Neuronal stem cell (in vitro differentiated cells): Measurements from ENCODE around the gene PLA2G7.

Experiments used
- DNase-seq: peaks from one replicate; pipeline ENCODE4 v3.0.0-alpha.2; 2013; ENCODE audit warnings: low spot score
- H2AFZ ChIP-seq: one replicate; pipeline ENCODE4 v1.6.1; 2013; ENCODE audit warnings: mild to moderate bottlenecking, low read length, inconsistent platforms
- H2AK5ac ChIP-seq: 2 replicates; pipeline ENCODE4 v1.6.1; 2013; ENCODE audit warnings: low read depth, mild to moderate bottlenecking, inconsistent platforms, low read length, moderate library complexity, mixed read lengths
- H2BK120ac ChIP-seq: 2 replicates; pipeline ENCODE4 v1.6.1; 2013; ENCODE audit warnings: low read depth, mild to moderate bottlenecking, inconsistent platforms, low read length, moderate library complexity, mixed read lengths
- H2BK12ac ChIP-seq: one replicate; pipeline ENCODE4 v1.6.1; 2013; ENCODE audit warnings: low read length, inconsistent platforms
- H2BK15ac ChIP-seq: 2 replicates; pipeline ENCODE4 v1.6.1; 2013; ENCODE audit warnings: mild to moderate bottlenecking, low read length, inconsistent platforms, mixed read lengths
- H2BK5ac ChIP-seq: one replicate; pipeline ENCODE4 v1.6.1; 2013; ENCODE audit warnings: inconsistent platforms, mild to moderate bottlenecking, low read length, moderate library complexity
- H3K14ac ChIP-seq: one replicate; pipeline ENCODE4 v1.6.1; 2013; ENCODE audit warnings: low read length, inconsistent platforms
- H3K18ac ChIP-seq: 2 replicates; pipeline ENCODE4 v1.6.1; 2013; ENCODE audit warnings: low read length, inconsistent platforms
- H3K23ac ChIP-seq: 2 replicates; pipeline ENCODE4 v1.6.1; 2013; ENCODE audit warnings: low read depth, mild to moderate bottlenecking, mixed read lengths, low read length, inconsistent platforms; ENCODE audit not compliant: poor library complexity
- H3K27ac ChIP-seq: replicated peaks from 3 replicates; pipeline ENCODE4 v1.5.1; 2013; ENCODE audit warnings: low read length, inconsistent platforms
- H3K27me3 ChIP-seq, 3 experiments: 2 replicates each; pipeline ENCODE4 v1.6.1; 2013; ENCODE audit warnings: low read length in 3 of 3, mild to moderate bottlenecking in 2 of 3, inconsistent platforms in 1 of 3, low read depth in 1 of 3, mixed read lengths in 1 of 3, moderate library complexity in 1 of 3; ENCODE audit not compliant: control insufficient read depth in 3 of 3, insufficient read depth in 3 of 3
- H3K36me3 ChIP-seq, 2 donors: replicated peaks in 1 of 2; 2 replicates each; pipeline ENCODE4 v1.6.1; 2013; ENCODE audit warnings: low read length in 2 of 2; ENCODE audit not compliant: control insufficient read depth in 2 of 2, insufficient read depth in 2 of 2
- H3K4ac ChIP-seq: 2 replicates; pipeline ENCODE4 v1.6.1; 2013; ENCODE audit warnings: inconsistent platforms, mild to moderate bottlenecking, low read length, moderate library complexity
- H3K4me1 ChIP-seq, 2 donors: 1 replicate in 1 of 2; 2 replicates in 1 of 2; pipeline ENCODE4 v1.6.1; 2013; ENCODE audit warnings: low read length in 2 of 2, low read depth in 1 of 2; ENCODE audit not compliant: control insufficient read depth in 2 of 2, insufficient read depth in 1 of 2
- H3K4me2 ChIP-seq: one replicate; pipeline ENCODE4 v1.6.1; 2013; ENCODE audit warnings: mild to moderate bottlenecking, low read length, inconsistent platforms; ENCODE audit not compliant: insufficient read depth, poor library complexity, severe bottlenecking
- H3K4me3 ChIP-seq, 2 donors: 2 replicates each; pipeline ENCODE4 v1.5.1; 2013; ENCODE audit warnings: low read length in 2 of 2, mild to moderate bottlenecking in 2 of 2, inconsistent platforms in 1 of 2, moderate library complexity in 1 of 2
- H3K79me1 ChIP-seq: one replicate; pipeline ENCODE4 v1.6.1; 2013; ENCODE audit warnings: low read depth, mild to moderate bottlenecking, inconsistent platforms, low read length, moderate library complexity
- H3K9ac ChIP-seq: one replicate; pipeline ENCODE4 v1.6.1; 2013; ENCODE audit warnings: mild to moderate bottlenecking, low read depth, low read length, inconsistent platforms; ENCODE audit not compliant: poor library complexity
- H3K9me3 ChIP-seq, 2 donors: replicated peaks in 1 of 2; 2 replicates each; pipeline versions ENCODE3 to v1.6.1; 2013; ENCODE audit warnings: low read length in 2 of 2, mild to moderate bottlenecking in 2 of 2, inconsistent platforms in 1 of 2, low read depth in 1 of 2, mixed read lengths in 1 of 2, moderate library complexity in 1 of 2; ENCODE audit not compliant: control insufficient read depth in 2 of 2, insufficient read depth in 1 of 2
- H4K8ac ChIP-seq: one replicate; pipeline ENCODE4 v1.6.1; 2013; ENCODE audit warnings: low read depth, mild to moderate bottlenecking, inconsistent platforms, low read length, moderate library complexity
- H4K91ac ChIP-seq: one replicate; pipeline ENCODE4 v1.6.1; 2013; ENCODE audit warnings: low read length, low read depth, mild to moderate bottlenecking, inconsistent platforms; ENCODE audit not compliant: poor library complexity
- WGBS, 2 donors: extraction: QIAGEN DNeasy Blood & Tissue Kit; methylation state at CpG; one replicate each; pipeline ENCODE4 v1.1.7; 2013; ENCODE audit warnings: missing lambda C conversion rate in 2 of 2, mixed read lengths in 1 of 2; ENCODE audit not compliant: insufficient read length in 2 of 2, insufficient replicate concordance in 1 of 2; ENCODE audit errors: extremely low coverage in 2 of 2; 5-methylcytosine and 5-hydroxymethylcytosine counted together

The PLA2G7 gene

DNA sequence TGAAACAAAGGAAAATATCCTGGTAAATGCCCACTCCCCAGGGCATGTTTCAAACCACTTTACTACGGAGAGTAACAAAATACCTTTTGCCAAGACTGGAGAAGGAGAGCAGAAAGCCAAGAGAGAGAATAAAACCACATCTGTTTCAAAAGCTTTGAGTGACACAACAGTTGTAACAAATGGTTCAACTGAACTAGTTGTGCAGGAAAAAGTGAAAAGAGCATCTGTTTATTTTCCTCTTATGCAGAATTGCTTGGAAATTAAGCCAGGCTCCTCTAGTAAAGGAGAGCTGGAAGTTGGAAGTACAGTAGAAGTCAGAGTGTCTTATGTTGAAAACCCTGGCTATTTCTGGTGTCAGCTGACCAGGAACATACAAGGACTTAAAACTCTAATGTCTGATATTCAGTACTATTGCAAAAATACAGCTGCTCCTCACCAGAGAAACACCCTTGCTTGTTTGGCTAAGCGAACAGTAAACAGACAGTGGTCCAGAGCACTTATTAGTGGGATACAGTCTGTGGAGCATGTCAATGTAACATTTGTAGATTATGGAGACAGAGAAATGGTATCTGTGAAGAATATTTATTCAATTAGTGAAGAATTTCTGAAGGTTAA lies 44.9 kb downstream of the PLA2G7 start:
- H3K79me1 ChIP-seq, result no peaks in the 10 kb centered on the region
- no peaks in the 10 kb centered on the region for H3K27me3 ChIP-seq
- H3K23ac ChIP-seq, result no peak overlapping the region
- no peak overlapping the region for H4K91ac ChIP-seq
- no peak overlapping the region for H2AK5ac ChIP-seq
- H2BK5ac ChIP-seq, result no peak overlapping the region
- no peak overlapping the region for H2BK12ac ChIP-seq
- H3K14ac ChIP-seq, result no peak overlapping the region
- no peak overlapping the region for H3K4me2 ChIP-seq
- no peak for DNase-seq
- no peak overlapping the region for H4K8ac ChIP-seq
- no peaks in the 10 kb centered on the region for H3K9me3 ChIP-seq
- H3K4me3 ChIP-seq, result no peak overlapping the region
- H3K4ac ChIP-seq, result no peak overlapping the region
- no peak overlapping the region for H2BK15ac ChIP-seq
- whole genome bisulfite sequencing, 2 donors, result no CpG with 5 or more reads among the region's 2 CpGs
- no peak overlapping the region for H2AFZ ChIP-seq
- H3K9ac ChIP-seq, result no peak overlapping the region
- no peak overlapping the region for H2BK120ac ChIP-seq
- no peak overlapping the region for H3K18ac ChIP-seq
- H3K27ac ChIP-seq, result no peak overlapping the region
- no peaks in the 10 kb centered on the region for H3K36me3 ChIP-seq
- H3K4me1 ChIP-seq, result no peaks in the 10 kb centered on the region

DNA sequence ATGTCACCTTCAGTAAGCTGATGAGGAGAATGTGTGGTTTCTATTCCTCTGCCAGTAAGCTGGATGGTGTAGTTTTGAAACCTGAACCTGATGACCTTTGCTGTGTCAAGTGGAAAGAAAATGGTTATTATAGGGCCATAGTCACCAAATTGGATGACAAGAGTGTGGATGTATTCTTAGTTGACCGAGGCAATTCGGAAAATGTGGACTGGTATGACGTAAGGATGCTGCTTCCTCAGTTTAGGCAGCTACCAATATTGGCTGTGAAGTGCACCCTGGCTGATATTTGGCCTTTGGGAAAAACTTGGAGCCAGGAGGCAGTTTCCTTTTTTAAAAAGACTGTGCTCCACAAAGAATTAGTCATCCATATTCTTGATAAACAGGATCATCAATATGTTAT lies 45.5 kb downstream of the PLA2G7 start:
- no peak overlapping the region for H2BK120ac ChIP-seq
- H3K4me3 ChIP-seq, result no peak overlapping the region
- WGBS, 2 donors, result no CpG with 5 or more reads among the region's 3 CpGs
- H2BK5ac ChIP-seq, result no peak overlapping the region
- H3K9ac ChIP-seq, result no peak overlapping the region
- H3K9me3 ChIP-seq, result no peaks in the 10 kb centered on the region
- no peak overlapping the region for H4K91ac ChIP-seq
- H3K14ac ChIP-seq, result no peak overlapping the region
- no peak overlapping the region for H3K23ac ChIP-seq
- H3K27me3 ChIP-seq, result no peaks in the 10 kb centered on the region
- no peak overlapping the region for H3K4ac ChIP-seq
- H2AFZ ChIP-seq, result no peak overlapping the region
- no peaks in the 10 kb centered on the region for H3K36me3 ChIP-seq
- no peak overlapping the region for H2AK5ac ChIP-seq
- no peaks in the 10 kb centered on the region for H3K79me1 ChIP-seq
- H4K8ac ChIP-seq, result no peak overlapping the region
- H3K4me1 ChIP-seq, result no peaks in the 10 kb centered on the region
- H3K4me2 ChIP-seq, result no peak overlapping the region
- H3K18ac ChIP-seq, result no peak overlapping the region
- no peak for DNase-seq
- no peak overlapping the region for H2BK15ac ChIP-seq
- no peak overlapping the region for H3K27ac ChIP-seq
- no peak overlapping the region for H2BK12ac ChIP-seq

DNA sequence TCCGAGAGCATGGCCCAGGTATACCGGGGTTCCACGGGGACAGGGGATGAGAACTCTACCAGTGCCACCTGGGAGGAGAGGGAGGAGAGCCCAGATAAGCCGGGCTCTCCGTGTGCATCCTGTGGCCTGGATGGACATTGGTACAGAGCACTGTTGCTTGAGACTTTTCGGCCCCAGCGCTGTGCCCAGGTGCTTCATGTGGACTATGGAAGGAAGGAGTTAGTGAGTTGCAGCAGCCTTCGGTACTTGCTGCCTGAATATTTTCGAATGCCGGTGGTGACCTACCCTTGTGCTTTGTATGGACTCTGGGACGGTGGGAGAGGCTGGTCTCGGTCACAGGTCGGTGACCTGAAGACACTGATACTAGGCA lies 46.2 kb downstream of the PLA2G7 start:
- Histone ChIP-seq H4K8ac (no peak overlapping the region), H3K79me1 (no peaks in the 10 kb centered on the region), H3K4me3 (no peak overlapping the region), H2AFZ (no peak overlapping the region), H3K4me2 (no peak overlapping the region), H3K36me3 (no peaks in the 10 kb centered on the region), H3K9ac (no peak overlapping the region), H2AK5ac (no peak overlapping the region), H3K18ac (peak overlapping the region; percentile 51), H3K14ac (peak overlapping the region; percentile 14), H2BK120ac (no peak overlapping the region), H3K27me3 (no peaks in the 10 kb centered on the region), H2BK5ac (no peak overlapping the region), H3K23ac (no peak overlapping the region), H3K4me1 (no peaks in the 10 kb centered on the region), H3K27ac (no peak overlapping the region), H2BK15ac (no peak overlapping the region), H2BK12ac (no peak overlapping the region), H3K4ac (no peak overlapping the region), H4K91ac (no peak overlapping the region), H3K9me3 (no peaks in the 10 kb centered on the region)
- DNase-seq, result no peak
- no CpG with 5 or more reads among the region's 13 CpGs for WGBS, 2 donors

DNA sequence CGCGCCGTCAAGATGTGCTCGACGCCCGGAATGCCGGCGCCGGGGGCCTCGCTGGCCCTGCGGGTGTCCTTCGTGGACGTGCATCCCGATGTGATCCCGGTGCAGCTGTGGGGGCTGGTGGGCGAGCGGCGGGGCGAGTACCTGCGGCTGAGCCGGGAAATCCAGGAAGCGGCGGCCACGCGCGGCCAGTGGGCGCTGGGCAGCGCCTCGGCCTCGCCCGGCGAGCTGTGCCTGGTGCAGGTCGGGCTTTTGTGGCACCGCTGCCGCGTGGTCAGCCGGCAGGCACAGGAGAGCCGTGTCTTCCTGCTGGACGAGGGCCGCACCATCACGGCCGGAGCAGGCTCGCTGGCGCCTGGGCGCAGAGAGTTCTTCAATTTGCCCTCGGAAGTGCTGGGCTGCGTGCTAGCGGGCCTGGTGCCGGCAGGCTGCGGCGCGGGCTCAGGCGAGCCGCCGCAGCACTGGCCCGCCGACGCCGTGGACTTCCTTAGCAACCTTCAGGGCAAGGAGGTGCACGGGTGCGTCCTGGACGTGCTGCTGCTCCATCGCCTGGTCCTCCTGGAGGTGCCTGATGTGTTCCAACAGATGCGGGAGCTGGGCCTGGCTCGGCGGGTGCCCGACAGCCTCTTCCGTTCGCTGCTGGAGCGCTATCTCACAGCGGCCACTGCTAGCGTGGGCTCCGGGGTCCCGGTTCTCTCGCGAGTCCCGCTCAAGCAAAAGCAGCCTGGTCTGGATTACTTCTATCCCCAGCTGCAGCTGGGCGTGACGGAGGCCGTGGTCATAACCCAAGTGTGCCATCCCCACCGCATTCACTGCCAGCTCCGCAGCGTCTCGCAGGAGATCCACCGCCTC lies 46.8 kb downstream of the PLA2G7 start:
- Histone ChIP-seq H2BK5ac (no peak overlapping the region), H4K91ac (no peak overlapping the region), H3K4me1 (no peaks in the 10 kb centered on the region), H2AK5ac (no peak overlapping the region), H3K18ac (peak overlapping the region; percentile 51), H4K8ac (peak overlapping the region; percentile 55), H2AFZ (no peak overlapping the region), H3K4me2 (no peak overlapping the region), H3K4ac (peak overlapping the region; percentile 56), H2BK15ac (no peak overlapping the region), H3K27ac (no peak overlapping the region), H3K9ac (no peak overlapping the region), H3K23ac (no peak overlapping the region), H3K14ac (no peak overlapping the region), H3K4me3 (no peak overlapping the region), H2BK120ac (no peak overlapping the region), H3K36me3 (no peaks in the 10 kb centered on the region), H3K27me3 (no peaks in the 10 kb centered on the region), H2BK12ac (no peak overlapping the region), H3K9me3 (no peaks in the 10 kb centered on the region), H3K79me1 (no peaks in the 10 kb centered on the region)
- no CpG with 5 or more reads among the region's 85 CpGs for WGBS, 2 donors
- DNase-seq, result no peak
